Measurements from ENCODE around the gene C19orf38. TPM values are rescaled to one million over a fixed set of nuclear protein-coding genes. Genes with fewer than 3 reads are reported as not detected.
A peak's percentile ranks its signal among the peaks of the same experiment; 100 is the strongest.

C19orf38 gene
- total RNA-seq, 2 donors from 2014 or later = 2.4 to 3.5 TPM

DNA sequence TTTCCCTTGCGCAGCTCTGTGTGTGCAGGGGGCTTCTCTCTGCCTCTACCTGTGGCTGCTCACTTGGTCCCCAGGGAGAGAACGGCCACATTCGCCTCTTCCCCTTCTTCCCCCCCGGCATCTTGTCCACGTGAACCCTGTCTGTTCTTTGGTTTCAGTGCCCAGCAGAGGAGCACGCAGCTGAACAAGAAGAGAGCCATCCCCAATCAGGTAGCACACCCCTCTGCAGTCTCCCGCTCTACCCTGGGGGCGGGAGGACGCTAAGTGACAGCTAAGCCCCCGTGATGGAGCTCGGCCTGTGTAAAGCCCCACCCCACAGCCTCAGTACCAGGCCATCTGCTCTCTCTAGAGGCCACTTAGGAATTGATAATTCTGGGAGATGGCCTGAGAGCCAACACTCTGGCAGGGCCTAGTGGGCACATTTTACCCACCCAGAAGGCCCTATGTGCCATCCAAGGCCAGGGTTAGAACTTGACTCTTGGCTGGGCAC is 42.4 kb upstream of the C19orf38 start:
- Histone ChIP-seq H3K9me3 (no peaks in the 10 kb centered on the region), H3K27ac (no peak overlapping the region), H3K27me3 (replicated peaks; ENCODE audit: insufficient read depth) (no peaks in the 10 kb centered on the region), H3K36me3 (peaks cover 36% of the 10 kb centered on the region), H3K4me3 (no peak overlapping the region), H3K4me1 (ENCODE audit: control insufficient read depth in 1 of 2, low read depth in 2 of 2) (no peaks in the 10 kb centered on the region)
- TF ChIP-seq, protein P1, sequence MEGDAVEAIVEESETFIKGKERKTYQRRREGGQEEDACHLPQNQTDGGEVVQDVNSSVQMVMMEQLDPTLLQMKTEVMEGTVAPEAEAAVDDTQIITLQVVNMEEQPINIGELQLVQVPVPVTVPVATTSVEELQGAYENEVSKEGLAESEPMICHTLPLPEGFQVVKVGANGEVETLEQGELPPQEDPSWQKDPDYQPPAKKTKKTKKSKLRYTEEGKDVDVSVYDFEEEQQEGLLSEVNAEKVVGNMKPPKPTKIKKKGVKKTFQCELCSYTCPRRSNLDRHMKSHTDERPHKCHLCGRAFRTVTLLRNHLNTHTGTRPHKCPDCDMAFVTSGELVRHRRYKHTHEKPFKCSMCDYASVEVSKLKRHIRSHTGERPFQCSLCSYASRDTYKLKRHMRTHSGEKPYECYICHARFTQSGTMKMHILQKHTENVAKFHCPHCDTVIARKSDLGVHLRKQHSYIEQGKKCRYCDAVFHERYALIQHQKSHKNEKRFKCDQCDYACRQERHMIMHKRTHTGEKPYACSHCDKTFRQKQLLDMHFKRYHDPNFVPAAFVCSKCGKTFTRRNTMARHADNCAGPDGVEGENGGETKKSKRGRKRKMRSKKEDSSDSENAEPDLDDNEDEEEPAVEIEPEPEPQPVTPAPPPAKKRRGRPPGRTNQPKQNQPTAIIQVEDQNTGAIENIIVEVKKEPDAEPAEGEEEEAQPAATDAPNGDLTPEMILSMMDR (IDR thresholded peaks at IDR 0.05) = no peak
- no peak for ATAC-seq (ENCODE audit: insufficient number of reproducible peaks, low FRiP score, low read depth)
- DNase-seq (ENCODE audit: low spot score) = no peak

DNA sequence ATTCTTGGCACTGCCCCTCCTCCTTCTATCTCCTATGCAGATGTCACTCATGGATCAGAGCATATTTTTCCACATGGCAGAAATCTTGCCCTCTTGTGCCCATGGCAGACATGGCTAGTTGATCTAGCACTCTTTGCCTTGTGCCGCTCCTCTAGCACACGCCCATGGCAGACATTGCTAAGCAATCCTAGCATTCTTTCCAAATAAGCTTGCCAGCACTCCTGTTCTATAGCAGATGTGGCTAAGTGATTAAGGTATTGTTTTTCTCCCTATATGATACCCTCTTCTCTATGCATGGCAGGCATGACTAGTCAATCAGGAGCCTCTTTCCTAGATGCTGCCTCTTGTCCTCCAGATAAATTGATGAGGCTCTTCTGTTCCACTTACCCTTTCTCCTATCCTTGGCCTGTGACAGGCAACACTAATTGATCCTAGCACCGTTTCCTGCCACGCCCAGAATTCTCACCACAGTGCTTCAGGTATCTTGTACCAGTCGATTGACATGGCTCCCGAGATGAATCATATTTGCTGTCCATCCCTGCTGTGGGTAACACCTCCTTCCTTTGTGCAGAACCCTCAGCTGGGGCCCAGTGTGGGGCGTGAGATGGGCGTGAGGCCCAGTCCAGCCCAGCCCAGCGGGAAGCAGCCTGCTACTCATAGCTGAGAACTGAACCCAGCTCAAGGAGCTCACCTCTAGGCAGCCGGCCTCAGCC is 39.1 kb upstream of the C19orf38 start:
- Histone ChIP-seq H3K9me3 (no peaks in the 10 kb centered on the region), H3K27me3 (replicated peaks; ENCODE audit: insufficient read depth) (no peaks in the 10 kb centered on the region), H3K36me3 (peaks cover 28% of the 10 kb centered on the region), H3K4me3 (no peak overlapping the region), H3K27ac (peak overlapping the region in 1 of 2 donors; percentile 16), H3K4me1 (ENCODE audit: control insufficient read depth in 1 of 2, low read depth in 2 of 2) (peaks cover 4 to 14% of the 10 kb centered on the region in 2 donors)
- TF ChIP-seq, protein P1 (IDR thresholded peaks at IDR 0.05) = no peak
- no peak for DNase-seq (ENCODE audit: low spot score)
- ATAC-seq (ENCODE audit: insufficient number of reproducible peaks, low FRiP score, low read depth) = no peak

GRCh38 chr19:10809651-10810285 is 38.4 kb upstream of the C19orf38 start:
- DNase-seq (ENCODE audit: low spot score) (no peak), ATAC-seq (ENCODE audit: insufficient number of reproducible peaks, low FRiP score, low read depth) (no peak)
- TF ChIP-seq, protein P1 (IDR thresholded peaks at IDR 0.05) = no peak
- Histone ChIP-seq H3K9me3 (no peaks in the 10 kb centered on the region), H3K4me1 (ENCODE audit: control insufficient read depth in 1 of 2, low read depth in 2 of 2) (peaks cover 4 to 14% of the 10 kb centered on the region in 2 donors), H3K4me3 (no peak overlapping the region), H3K27ac (peak overlapping the region in 1 of 2 donors; percentile 16), H3K36me3 (peaks cover 28% of the 10 kb centered on the region), H3K27me3 (replicated peaks; ENCODE audit: insufficient read depth) (no peaks in the 10 kb centered on the region)

GRCh38 chr19:10811391-10812111 is 36.7 kb upstream of the C19orf38 start:
- H3K27me3 ChIP-seq (replicated peaks; ENCODE audit: insufficient read depth) = no peaks in the 10 kb centered on the region
- TF ChIP-seq, protein P1 (IDR thresholded peaks at IDR 0.05) = no peak
- no peak for ATAC-seq (ENCODE audit: insufficient number of reproducible peaks, low FRiP score, low read depth)

DNA sequence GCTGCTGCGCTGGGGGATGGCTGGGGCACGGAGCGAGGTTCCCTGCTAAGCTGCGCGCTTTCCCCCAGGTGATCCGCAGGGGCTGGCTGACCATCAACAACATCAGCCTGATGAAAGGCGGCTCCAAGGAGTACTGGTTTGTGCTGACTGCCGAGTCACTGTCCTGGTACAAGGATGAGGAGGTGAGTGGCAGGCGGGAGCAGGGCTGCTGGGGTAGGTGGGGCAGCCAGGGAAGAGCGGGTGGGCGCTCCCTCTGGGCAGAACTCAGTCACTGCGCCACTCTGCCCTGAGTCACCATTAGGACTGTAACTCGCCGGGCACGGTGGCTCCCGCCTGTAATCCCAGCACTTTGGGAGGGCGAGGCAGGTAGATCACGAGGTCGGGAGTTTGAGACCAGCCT is 36.0 kb upstream of the C19orf38 start:
- ATAC-seq (ENCODE audit: insufficient number of reproducible peaks, low FRiP score, low read depth) (no peak), DNase-seq (ENCODE audit: low spot score) (no peak)
- H3K27me3 ChIP-seq (replicated peaks; ENCODE audit: insufficient read depth) = no peaks in the 10 kb centered on the region
- peaks cover 19% of the 10 kb centered on the region for H3K36me3 ChIP-seq
- H3K4me3 ChIP-seq = no peak overlapping the region
- H3K27ac ChIP-seq = peak overlapping the region in 1 of 2 donors; percentile 66
- TF ChIP-seq, protein P1 (IDR thresholded peaks at IDR 0.05) = no peak
- peaks cover 17 to 33% of the 10 kb centered on the region in 2 donors for H3K4me1 ChIP-seq (ENCODE audit: control insufficient read depth in 1 of 2, low read depth in 2 of 2)
- no peaks in the 10 kb centered on the region for H3K9me3 ChIP-seq

More at GRCh38 chr19:10811391-10812111, 36.7 kb upstream of the C19orf38 start:
- H3K27ac ChIP-seq = no peak overlapping the region
- no peaks in the 10 kb centered on the region for H3K9me3 ChIP-seq
- peaks cover 11 to 26% of the 10 kb centered on the region in 2 donors for H3K4me1 ChIP-seq (ENCODE audit: control insufficient read depth in 1 of 2, low read depth in 2 of 2)
- H3K36me3 ChIP-seq = peaks cover 19% of the 10 kb centered on the region
- no peak overlapping the region for H3K4me3 ChIP-seq
- no peak for DNase-seq (ENCODE audit: low spot score)
